HG03066 (cell line): ENCODE data around the gene ZDHHC11.
"Not testable (repeated sequence)": the region's sequence is repeated elsewhere in the genome, so short reads cannot be mapped to it uniquely, and the experiment has no call there.

Experiments used
- ATAC-seq: cut with Tn5 transposase; IDR thresholded peaks from one replicate; pipeline ENCODE4 v1.9.1; 2021; ENCODE audit warnings: low read depth; ENCODE audit not compliant: unreplicated experiment

Gene ZDHHC11

DNA sequence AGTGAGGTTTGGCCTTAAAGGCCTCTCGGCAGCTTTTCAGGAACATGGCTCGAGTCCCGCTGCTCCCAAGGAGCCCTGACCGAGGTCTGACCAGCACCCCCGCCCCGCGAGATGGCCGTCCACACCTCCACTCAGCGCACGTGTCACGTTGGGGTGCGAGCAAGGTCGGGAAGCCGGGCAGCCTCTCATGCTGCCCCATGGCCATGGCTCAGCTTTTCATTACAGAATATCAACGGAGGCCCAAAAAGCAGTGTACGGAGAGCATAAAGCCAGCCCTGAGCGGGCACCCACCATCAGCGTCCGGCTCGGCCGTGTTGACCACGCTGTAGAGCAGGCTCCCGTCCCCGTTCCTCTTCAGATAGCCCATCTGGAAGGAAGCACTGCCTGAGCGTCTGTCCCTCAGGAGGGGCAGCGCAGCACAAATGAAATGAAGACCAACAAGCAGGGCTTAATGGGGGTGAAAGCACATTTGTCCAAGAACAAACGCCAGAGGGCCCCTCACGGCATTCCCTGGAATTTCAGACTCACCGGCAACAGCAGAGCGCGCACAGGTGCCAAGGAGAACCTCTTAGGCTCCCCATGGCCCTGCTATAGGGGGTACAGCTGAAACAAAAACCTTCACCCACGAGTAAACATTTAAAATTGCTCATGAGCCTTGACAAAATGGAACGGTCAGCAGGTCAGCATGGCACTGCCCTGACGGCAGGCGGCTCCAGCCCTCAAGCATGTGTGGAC, 30.2 kb upstream of the ZDHHC11 start:
- ATAC-seq: no peak

GRCh38 chr5:878677-879076, 27.9 kb upstream of the ZDHHC11 start:
- ATAC-seq: not testable (repeated sequence)

GRCh38 chr5:878125-878524, 27.3 kb upstream of the ZDHHC11 start:
- ATAC-seq: no peak

GRCh38 chr5:876398-877365, 25.9 kb upstream of the ZDHHC11 start:
- no peak for ATAC-seq

DNA sequence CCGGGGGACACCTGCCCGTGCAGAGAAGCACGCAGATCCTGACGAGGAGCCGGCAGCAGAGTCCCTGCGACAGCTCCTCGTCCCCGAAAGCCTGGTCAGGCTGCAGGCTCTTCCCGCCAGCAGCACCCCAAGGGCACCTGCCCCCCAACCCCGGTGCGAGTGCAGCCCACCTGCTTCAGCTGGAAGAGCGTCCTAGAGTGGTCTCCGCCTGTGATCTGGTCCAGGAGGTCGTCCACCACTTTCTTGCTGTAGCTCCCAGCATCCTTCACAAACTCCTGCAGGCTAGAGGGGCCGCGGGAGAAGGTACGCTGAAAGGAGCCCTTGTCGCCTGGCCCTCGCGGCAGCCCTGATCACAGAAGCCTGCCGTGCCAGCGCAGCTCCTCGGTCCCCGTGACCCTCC, 25.1 kb upstream of the ZDHHC11 start:
- ATAC-seq: no peak

DNA sequence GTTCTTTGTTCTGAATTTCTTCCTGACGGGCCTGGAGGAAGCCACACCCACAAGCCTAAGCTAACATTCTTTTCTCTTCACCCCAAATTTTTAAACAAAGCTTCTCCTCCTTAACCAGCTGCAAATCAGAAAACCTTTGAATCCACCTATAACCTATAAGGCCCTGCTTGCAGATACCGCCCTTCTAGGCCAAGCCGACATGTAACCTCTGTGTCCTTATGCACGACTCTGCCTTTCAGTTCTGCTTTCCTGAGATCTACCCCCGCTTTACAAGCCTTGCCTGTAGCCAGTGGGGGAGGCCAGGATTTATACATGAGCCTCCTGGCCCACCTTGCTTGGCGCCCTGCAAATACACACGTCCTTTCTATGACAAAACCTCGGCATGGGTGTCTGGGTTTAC, 22.5 kb upstream of the ZDHHC11 start:
- ATAC-seq: no peak

DNA sequence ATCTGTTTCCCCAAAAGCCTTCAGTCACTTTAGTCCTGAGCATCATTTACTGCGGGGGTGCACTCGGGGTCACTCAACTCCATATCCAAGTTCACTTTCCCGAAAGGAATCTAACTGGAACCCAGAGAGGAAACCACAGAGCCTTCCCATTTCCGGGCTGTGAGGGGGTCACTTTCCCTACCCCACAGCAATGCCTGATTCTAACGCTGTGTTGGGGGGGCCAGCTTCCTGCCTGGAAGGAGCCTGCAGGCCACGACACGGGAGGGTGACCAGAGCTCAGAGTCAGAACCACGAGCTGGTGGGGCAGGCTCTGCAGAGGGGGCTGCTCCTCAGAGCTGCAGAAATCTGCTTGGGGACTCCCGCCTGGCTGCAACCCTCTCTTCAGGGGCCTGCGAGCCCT, 21.5 kb upstream of the ZDHHC11 start:
- ATAC-seq: no peak

DNA sequence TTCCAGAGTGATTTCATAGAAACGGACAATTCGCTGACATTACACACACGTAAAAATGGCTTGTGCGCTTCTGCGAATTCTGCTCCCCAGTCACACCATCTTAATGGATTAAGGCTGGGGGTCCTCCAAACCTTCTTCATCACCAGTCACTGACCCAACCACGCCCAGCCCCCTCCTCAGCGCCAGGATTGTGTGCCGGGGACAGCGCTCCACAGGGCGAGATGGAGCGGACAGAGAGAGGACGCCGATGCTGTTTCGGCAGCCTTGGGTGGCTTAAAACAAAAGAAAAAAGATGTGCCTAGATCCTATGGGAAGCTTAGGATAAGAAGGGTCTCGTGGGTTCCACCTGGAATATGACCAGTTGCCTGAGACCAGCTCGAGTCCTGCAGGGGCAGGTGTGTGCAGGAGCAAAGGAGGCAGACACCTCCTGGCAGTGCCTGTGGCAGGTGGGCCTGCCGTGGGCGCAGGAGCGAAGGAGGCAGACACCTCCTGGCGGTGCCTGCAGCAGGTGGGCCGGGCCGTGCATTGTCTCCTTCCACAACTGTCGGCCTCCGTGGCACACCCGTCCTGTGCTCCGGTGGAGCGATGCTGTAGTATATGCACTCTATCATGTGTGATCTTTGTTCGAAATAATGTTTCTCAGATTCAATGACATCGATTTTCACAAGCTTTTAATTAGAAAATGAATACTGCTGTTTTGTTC, 21.0 kb upstream of the ZDHHC11 start:
- ATAC-seq: no peak

DNA sequence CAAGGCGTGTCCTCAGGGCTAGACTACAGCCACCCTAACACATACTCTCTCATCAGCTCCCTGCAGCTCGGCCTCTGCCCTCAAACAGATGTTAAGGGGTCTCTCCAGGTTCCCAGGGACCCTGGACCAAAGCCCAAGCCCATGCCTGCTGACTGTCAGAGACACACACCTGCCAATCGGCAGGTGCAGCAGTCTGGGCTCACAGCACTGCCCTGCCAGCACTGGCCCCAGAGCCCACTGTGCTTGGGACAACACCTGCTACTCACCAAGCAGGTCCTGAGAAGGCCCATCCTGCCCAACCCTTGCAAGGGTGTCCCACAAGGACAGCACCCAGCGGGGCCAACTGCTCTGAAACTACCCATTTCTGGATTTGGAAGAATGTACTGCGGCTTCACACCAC, 20.2 kb upstream of the ZDHHC11 start:
- ATAC-seq: no peak

DNA sequence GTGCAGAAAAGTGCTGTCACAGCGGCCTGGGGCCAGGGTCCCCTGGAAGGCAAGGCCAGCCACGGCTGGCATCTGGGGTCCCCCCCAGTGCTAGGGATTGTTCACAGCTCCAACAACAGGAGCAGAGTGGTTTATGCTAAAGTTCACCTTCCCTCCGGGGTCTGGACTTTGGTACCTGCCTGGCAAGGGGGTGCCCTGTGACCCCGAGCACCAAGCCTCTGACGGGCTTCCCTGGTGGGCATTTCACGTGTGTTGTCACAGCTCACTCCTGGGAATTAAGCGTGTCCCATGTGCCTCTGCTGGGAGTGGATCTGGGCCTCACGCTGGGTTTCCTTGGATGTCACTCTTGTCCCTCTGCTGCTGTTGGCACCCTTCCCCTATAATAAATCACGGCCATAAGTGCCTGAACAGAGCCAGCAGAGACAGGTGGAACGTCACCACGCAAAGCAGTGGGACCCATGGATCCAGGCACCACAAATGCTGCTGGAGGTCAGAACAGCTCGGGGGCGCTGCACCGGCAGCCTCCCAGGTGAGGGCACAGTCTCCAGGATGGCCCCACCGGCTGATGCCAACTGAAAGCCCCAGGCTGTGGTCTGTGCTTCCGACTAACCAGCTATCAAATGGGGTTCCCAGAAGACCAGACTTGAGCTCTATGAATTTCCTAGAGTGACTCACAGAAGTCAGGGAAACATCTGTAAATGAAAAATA, 17.8 kb upstream of the ZDHHC11 start:
- no peak for ATAC-seq

- no peak for ATAC-seq
Observed at GRCh38 chr5:867300-867870, 16.6 kb upstream of the ZDHHC11 start.

DNA sequence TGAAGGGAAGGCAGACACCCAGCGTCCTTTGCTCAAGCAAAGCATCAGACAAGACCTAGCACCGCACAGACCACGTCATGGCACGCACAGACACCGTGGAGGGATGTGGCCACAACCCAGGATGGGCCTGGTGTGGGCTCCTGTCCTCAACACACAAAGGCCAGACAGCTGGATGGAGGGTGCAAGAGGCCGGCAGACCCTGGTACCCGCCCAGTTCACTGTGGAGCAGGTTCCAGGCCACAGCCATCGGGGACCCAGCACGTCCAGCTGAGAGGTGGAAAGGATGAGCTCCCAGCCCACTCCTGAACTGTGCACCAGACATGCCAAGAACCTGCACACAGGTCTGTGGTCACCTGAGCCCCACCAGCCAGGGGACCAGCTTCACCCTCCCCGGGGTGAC, 15.0 kb upstream of the ZDHHC11 start:
- ATAC-seq: no peak

GRCh38 chr5:865168-865521, 14.4 kb upstream of the ZDHHC11 start:
- ATAC-seq: no peak

DNA sequence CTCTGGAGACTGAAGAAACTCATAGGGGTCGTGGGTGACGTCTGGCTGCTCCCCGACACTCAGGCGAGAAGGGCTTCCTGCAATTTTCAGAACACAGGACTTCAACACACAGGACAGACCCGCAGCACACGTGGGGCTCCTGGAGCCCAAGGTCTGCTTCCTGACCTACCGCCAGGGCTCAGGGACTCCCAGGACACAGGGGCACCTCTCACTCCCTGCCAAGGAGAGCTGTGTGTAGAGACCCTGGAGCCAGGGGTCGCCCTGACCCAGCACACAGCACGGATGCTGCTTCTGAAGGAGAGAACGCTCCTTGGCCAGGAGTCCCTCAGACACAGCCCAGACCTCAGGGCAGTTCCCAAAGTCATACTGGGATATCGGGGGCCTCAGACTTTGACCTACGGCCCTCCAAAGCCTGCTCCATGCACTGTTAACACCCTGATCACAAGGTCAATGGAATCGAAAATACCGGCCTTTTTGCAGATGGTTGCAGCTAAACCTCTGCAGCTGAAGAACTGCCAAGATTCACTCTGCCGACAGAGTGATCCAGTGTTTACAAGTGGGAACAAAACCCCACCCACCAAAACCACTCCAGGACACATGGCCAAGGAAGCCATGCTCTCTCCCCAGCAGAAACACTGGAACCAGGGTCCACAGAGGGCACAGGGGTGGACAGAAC, 13.8 kb upstream of the ZDHHC11 start:
- ATAC-seq: no peak

GRCh38 chr5:863244-863805, 12.5 kb upstream of the ZDHHC11 start:
- ATAC-seq: no peak

DNA sequence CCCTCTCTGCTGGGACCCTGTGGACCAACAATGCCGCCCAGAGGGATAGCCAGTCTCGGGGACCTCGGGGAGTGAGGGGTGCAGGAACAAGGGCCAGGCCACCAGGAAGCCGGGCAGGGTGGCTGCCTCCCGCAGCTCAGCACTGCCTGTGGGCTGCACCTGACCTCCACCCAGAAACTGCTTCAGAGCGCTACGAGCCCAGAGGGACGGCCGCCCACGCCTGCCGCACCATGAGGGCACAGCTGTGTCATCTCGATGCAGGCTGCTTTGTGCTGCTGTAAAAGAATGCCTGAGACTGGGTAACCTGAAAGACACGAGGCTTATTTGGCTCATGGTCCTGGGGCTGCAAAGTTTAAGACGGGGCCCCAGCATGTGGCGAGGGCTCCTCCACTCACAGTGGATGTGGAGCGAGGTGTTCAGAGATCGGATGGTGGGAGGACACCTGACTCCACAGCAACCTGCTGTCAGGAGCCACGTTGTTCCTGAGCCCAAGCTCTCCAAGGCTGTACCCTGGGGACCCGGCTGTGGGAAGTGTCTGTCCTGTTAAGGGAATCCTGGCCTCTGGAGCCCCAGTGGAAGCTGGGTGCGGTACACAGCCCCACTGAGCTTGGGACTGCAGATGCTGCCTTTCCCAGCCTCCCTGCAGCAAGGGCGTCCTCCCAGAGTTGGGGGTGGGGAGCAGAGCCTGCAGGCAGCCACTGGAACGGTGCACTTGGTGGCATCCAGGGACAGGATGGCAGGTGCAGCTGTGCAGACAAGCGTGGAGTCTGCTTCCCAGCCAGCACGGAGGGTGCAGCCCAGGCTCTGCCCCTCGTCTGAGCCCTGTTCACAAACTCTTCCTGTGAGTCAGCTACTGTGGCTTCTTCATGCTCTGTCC, 11.8 kb upstream of the ZDHHC11 start:
- ATAC-seq: no peak

DNA sequence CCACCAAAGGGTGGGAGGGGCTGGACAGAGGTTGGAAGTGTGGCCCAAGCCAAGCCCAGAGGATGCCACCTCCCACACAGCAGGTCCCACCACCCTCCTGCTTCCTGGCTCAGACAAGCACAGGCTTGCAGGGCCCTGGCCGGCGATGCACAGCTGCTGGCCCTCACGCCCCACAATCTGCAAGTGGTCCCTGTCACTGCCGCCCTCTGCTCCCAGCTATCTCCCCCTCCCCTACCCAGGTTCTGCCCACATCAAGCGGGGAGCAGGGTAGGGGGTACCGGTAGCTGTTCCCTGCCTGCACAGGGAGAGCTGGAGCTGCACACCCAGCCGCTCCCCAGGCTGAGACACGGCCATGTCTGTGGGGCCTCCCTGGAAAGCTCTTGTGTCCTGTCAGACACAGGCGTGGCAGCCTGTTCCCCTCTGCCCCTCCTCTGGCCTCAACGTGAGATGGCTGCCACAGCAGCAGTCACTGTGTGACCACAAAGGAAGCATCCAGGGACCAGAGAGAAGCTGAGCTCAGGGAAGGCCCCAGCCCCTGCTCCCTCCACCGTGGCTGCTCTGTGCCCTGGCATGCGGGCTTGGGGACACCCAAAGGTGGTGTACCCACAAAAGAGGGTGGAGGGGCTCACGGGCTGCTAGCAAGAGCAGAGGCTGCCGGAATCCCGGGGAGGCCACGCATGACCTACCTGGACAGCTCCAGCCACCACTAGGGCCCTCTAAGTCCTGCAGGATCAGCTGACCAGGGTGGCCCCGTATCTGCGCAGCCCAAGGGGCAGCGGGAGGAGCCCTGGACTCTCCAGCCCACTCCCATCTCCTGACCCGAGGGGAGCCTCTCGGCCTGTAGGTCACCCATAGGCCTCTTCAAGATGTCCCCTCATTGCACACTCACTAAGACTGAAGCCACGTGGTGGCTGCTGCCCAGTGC, 10.9 kb upstream of the ZDHHC11 start:
- ATAC-seq: no peak
